IPS DF 6.9 (cell line): Measurements from ENCODE around the gene UCHL3.

ENCODE experiments used
- DNase-seq: peaks from one replicate; pipeline ENCODE4 v3.0.0-alpha.2; 2013; ENCODE audit warnings: low read depth, low spot score
- H3K27ac ChIP-seq: one replicate; pipeline ENCODE4 v1.5.1; 2013; ENCODE audit warnings: low read length, control low read depth
- H3K27me3 ChIP-seq: 2 replicates; pipeline ENCODE4 v1.6.1; 2013; ENCODE audit warnings: mild to moderate bottlenecking, low read length; ENCODE audit not compliant: control insufficient read depth, insufficient read depth
- H3K36me3 ChIP-seq: 2 replicates; pipeline ENCODE4 v1.6.1; 2013; ENCODE audit warnings: low read length; ENCODE audit not compliant: control insufficient read depth, insufficient read depth
- H3K4me1 ChIP-seq: 2 replicates; pipeline ENCODE4 v1.6.1; 2013; ENCODE audit warnings: low read length; ENCODE audit not compliant: control insufficient read depth, insufficient read depth
- H3K4me3 ChIP-seq: 2 replicates; pipeline ENCODE4 v1.5.1; 2013; ENCODE audit warnings: mild to moderate bottlenecking, low read length
- H3K9me3 ChIP-seq: 2 replicates; pipeline ENCODE4 v1.6.1; 2013; ENCODE audit warnings: low read length, inconsistent platforms; ENCODE audit not compliant: control insufficient read depth, insufficient read depth
- WGBS: extraction: QIAGEN DNeasy Blood & Tissue Kit; methylation state at CpG from one replicate; pipeline ENCODE4 v1.1.7; 2013; ENCODE audit warnings: mixed read lengths, missing lambda C conversion rate; ENCODE audit not compliant: insufficient read length, insufficient coverage; 5-methylcytosine and 5-hydroxymethylcytosine counted together

Gene UCHL3

DNA sequence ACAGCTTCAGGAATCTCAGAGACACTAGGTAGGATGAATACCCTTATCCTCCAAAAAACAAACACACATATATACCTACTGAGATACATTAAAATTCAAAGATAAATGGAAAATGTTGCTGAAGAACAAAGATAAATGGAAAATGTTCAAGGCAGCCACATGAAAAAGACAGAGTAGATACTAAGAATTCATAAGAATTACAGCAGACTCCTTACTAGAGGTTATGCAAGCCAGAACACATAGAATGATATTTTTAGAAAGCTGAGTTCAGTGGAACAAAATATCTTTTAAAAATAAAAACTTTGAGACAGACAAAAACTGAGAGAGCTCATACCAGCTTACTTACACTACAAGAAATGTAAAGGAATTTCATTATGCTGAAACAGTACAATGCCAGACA, 35.6 kb downstream of the UCHL3 start:
- no peak overlapping the region for H3K27ac ChIP-seq
- H3K36me3 ChIP-seq, result no peaks in the 10 kb centered on the region
- H3K27me3 ChIP-seq, result no peaks in the 10 kb centered on the region
- no peaks in the 10 kb centered on the region; the same call in 1 of the 2 replicates for H3K4me1 ChIP-seq
- H3K9me3 ChIP-seq, result no peaks in the 10 kb centered on the region
- no peak overlapping the region for H3K4me3 ChIP-seq
- no peak for DNase-seq

- no peaks in the 10 kb centered on the region for H3K36me3 ChIP-seq
- no CpG with 5 or more reads among the region's 1 CpG for WGBS
- H3K4me1 ChIP-seq, result no peaks in the 10 kb centered on the region; the same call in 1 of the 2 replicates
- peak; percentile 45 for DNase-seq
- H3K4me3 ChIP-seq, result no peak overlapping the region
- no peak overlapping the region for H3K27ac ChIP-seq
- H3K27me3 ChIP-seq, result no peaks in the 10 kb centered on the region
- no peaks in the 10 kb centered on the region for H3K9me3 ChIP-seq
Observed at GRCh38 chr13:75587679-75588078, 38.1 kb downstream of the UCHL3 start.

GRCh38 chr13:75596657-75597182, 47.1 kb downstream of the UCHL3 start:
- Histone ChIP-seq H3K36me3 (no peaks in the 10 kb centered on the region), H3K4me1 (no peaks in the 10 kb centered on the region), H3K4me3 (no peak overlapping the region), H3K27me3 (no peaks in the 10 kb centered on the region), H3K27ac (no peak overlapping the region), H3K9me3 (no peaks in the 10 kb centered on the region)
- no peak for DNase-seq
- WGBS, result no CpG with 5 or more reads among the region's 1 CpG

DNA sequence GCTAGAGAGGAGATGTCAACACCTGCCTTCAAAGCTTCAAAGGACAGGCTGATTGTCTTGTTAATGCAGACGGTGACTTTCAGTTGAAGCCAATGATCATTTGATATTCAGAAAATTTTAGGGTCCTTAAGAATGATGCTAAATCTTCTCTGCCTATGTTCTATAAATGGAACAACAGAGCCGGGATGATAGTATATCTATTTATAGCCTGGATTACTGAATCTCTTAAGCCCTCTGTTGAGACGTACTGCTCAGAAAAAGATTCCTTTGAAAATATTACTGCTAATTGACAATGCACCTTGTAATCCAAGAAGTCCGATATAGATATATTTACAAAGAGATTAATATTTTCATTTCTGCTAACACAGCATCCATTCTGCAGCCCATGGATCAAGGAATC, 50.8 kb downstream of the UCHL3 start:
- no peak for DNase-seq
- Histone ChIP-seq H3K4me1 (no peaks in the 10 kb centered on the region), H3K27me3 (no peaks in the 10 kb centered on the region), H3K9me3 (no peaks in the 10 kb centered on the region), H3K4me3 (no peak overlapping the region), H3K27ac (no peak overlapping the region), H3K36me3 (peaks cover 2% of the 10 kb centered on the region; the same call in 1 of the 2 replicates)
- WGBS, result no CpG with 5 or more reads among the region's 4 CpGs

DNA sequence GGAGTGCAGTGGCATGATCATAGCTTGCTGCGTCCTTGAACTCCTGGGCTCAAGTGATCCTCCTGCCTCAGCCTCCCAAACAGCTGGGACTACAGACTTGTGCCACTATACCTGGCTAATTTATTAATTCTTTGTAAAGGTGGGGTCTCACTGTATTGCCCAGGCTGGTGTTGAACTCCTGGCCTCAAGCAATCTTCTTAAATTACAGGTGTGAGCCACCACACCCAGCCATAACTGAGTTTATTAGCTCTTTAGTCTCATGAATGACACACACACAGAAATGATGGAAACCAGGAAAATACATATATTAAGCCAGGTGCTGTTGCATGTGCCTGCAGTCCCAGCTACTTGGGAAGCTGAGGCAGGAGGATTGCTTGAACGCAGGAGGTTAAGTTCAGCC, 53.4 kb downstream of the UCHL3 start:
- no CpG with 5 or more reads among the region's 2 CpGs for WGBS
- no peak for DNase-seq
- Histone ChIP-seq H3K4me1 (no peaks in the 10 kb centered on the region), H3K9me3 (no peaks in the 10 kb centered on the region), H3K27me3 (no peaks in the 10 kb centered on the region), H3K36me3 (peaks cover 2% of the 10 kb centered on the region; the same call in 1 of the 2 replicates), H3K4me3 (no peak overlapping the region), H3K27ac (no peak overlapping the region)

DNA sequence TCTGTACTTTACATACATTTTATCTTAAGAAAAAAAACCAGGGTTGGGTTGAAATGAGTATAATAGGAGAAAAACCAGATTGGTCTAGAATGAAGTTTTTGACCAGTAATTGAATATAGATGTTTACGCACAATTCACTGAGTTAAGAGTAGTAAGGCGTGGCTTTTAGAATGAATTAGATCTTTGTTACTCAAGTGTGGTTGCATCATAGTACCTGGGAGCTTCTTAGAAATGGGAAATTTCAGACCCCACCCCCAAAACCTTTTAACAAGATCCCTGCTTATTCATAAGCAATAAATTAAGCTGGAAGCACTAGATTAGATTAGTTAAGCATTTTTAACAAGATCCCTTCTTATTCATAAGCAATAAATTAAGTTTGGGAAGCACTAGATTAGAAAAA, 57.9 kb downstream of the UCHL3 start:
- Histone ChIP-seq H3K9me3 (no peaks in the 10 kb centered on the region), H3K27ac (no peak overlapping the region), H3K4me3 (no peak overlapping the region), H3K36me3 (peaks cover 2% of the 10 kb centered on the region; the same call in 1 of the 2 replicates), H3K4me1 (no peaks in the 10 kb centered on the region), H3K27me3 (no peaks in the 10 kb centered on the region)
- DNase-seq, result no peak
- WGBS, result no CpG with 5 or more reads among the region's 2 CpGs

- DNase-seq, result no peak
- Histone ChIP-seq H3K9me3 (no peaks in the 10 kb centered on the region), H3K4me1 (no peaks in the 10 kb centered on the region), H3K27ac (no peak overlapping the region), H3K36me3 (no peaks in the 10 kb centered on the region), H3K4me3 (no peak overlapping the region), H3K27me3 (no peaks in the 10 kb centered on the region)
Observed at GRCh38 chr13:75610466-75610865, 60.9 kb downstream of the UCHL3 start.

GRCh38 chr13:75612354-75612753, 62.8 kb downstream of the UCHL3 start:
- no peak overlapping the region for H3K27ac ChIP-seq

GRCh38 chr13:75617230-75617629, 67.6 kb downstream of the UCHL3 start:
- WGBS, result no CpG with 5 or more reads among the region's 1 CpG
- H3K27me3 ChIP-seq, result no peaks in the 10 kb centered on the region
- no peaks in the 10 kb centered on the region for H3K36me3 ChIP-seq
- DNase-seq, result no peak
- H3K4me1 ChIP-seq, result no peaks in the 10 kb centered on the region
- H3K27ac ChIP-seq, result no peak overlapping the region
- H3K9me3 ChIP-seq, result no peaks in the 10 kb centered on the region
- no peak overlapping the region for H3K4me3 ChIP-seq

More at GRCh38 chr13:75612354-75612753, 62.8 kb downstream of the UCHL3 start:
- no CpG with 5 or more reads among the region's 2 CpGs for WGBS
- Histone ChIP-seq H3K4me3 (no peak overlapping the region), H3K9me3 (no peaks in the 10 kb centered on the region), H3K36me3 (no peaks in the 10 kb centered on the region), H3K27me3 (no peaks in the 10 kb centered on the region), H3K4me1 (no peaks in the 10 kb centered on the region)
- DNase-seq, result no peak

- WGBS, result no CpG with 5 or more reads among the region's 1 CpG
- no peaks in the 10 kb centered on the region for H3K36me3 ChIP-seq
- no peaks in the 10 kb centered on the region for H3K4me1 ChIP-seq
Observed at GRCh38 chr13:75618308-75618707, 68.7 kb downstream of the UCHL3 start.

DNA sequence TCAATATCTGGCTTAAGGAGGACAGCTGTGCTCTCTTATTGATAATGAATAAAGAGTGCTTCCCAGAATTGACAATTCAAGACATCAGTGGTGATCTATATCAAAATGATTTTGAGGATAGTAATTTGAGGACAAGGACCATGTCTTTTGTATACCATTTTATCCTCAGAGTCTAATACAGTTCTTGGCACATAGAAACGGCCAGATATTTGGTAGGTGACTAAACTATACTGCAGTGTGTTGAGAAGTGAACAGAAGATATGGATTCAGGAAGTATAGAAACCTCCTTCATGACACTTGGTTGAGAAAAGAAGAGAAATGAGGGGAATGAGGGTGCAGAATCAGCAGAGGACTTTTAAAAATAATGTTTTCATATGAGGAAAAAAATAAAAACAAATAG, 70.4 kb downstream of the UCHL3 start:
- H3K27me3 ChIP-seq, result no peaks in the 10 kb centered on the region
- no peaks in the 10 kb centered on the region for H3K36me3 ChIP-seq
- WGBS, result no CpG with 5 or more reads among the region's 1 CpG
- no peaks in the 10 kb centered on the region for H3K4me1 ChIP-seq
- no peak for DNase-seq
- no peaks in the 10 kb centered on the region for H3K9me3 ChIP-seq
- H3K27ac ChIP-seq, result no peak overlapping the region
- no peak overlapping the region for H3K4me3 ChIP-seq

More at GRCh38 chr13:75618308-75618707, 68.7 kb downstream of the UCHL3 start:
- H3K27me3 ChIP-seq, result no peaks in the 10 kb centered on the region
- H3K27ac ChIP-seq, result no peak overlapping the region
- DNase-seq, result no peak
- H3K9me3 ChIP-seq, result no peaks in the 10 kb centered on the region
- H3K4me3 ChIP-seq, result no peak overlapping the region
